Stimulated activated memory B cell treated with anti-CD40 and anti-IgM and Interleukin-4, amounts not matched to agents 10 μg/mL and 1 μg/mL and 100 μg/mL, for 72 hours (primary cell): Measurements from ENCODE around the gene OR51D1.

ENCODE experiments used
- ATAC-seq: fragments of 150-1000 bp; cut with Tn5 transposase; 2 replicates; pipeline ENCODE4 v1.10.0; 2021
- H3K27ac Mint-ChIP-seq: one replicate; pipeline ENCODE4 v1.8.0; 2022; ENCODE audit warnings: mild to moderate bottlenecking, mixed read lengths
- H3K27me3 Mint-ChIP-seq: one replicate; pipeline ENCODE4 v1.8.0; 2022; ENCODE audit warnings: mixed read lengths
- H3K36me3 Mint-ChIP-seq: one replicate; pipeline ENCODE4 v1.8.0; 2022; ENCODE audit warnings: mixed read lengths
- H3K4me1 Mint-ChIP-seq: one replicate; pipeline ENCODE4 v1.8.0; 2022; ENCODE audit warnings: mixed read lengths
- H3K4me3 Mint-ChIP-seq: one replicate; pipeline ENCODE4 v1.8.0; 2022; ENCODE audit warnings: mild to moderate bottlenecking, moderate library complexity, mixed read lengths
- H3K9me3 Mint-ChIP-seq: one replicate; pipeline ENCODE4 v1.8.0; 2022; ENCODE audit warnings: mixed read lengths

OR51D1 gene, protein sequence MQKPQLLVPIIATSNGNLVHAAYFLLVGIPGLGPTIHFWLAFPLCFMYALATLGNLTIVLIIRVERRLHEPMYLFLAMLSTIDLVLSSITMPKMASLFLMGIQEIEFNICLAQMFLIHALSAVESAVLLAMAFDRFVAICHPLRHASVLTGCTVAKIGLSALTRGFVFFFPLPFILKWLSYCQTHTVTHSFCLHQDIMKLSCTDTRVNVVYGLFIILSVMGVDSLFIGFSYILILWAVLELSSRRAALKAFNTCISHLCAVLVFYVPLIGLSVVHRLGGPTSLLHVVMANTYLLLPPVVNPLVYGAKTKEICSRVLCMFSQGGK

DNA sequence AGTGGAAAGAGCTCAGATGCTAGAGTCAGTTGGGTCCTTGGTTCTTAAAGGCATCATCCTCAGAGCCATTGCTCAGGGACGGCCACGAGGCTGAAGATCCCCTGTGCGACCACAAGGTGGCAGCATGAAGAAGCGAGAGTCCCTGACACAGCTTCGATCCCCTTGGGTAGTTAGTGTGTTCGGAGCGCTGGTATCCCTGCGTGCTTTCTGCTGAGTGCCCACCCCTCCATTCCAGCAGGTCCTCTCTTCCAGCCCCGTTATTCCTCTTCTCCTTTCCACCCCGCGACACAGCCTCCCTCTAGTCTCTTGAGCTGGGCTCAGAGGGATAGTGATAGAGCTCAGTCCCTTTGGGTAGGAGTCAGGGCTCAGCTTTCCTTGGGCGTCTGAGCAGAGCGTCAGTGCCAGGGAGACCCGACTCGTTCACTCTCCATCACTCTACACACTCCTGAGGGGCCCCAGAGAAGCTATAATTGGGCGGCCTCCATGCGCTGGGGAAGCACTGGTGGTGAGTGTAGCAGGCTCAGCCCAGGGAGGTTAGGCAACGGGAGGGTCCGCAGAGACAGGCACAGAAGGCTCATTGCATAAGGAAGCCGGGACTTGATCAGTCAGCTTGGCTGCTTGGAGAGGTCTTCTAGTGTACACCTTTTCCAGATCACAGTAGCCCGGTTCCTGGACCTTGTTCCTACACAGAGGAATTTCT, at the start of gene OR51D1:
Gene OR51D1, plus strand, starts transcription at position 516 of the 700 bp plus-strand sequence. CDS start 2,314 bp downstream, outside the sequence.
- no peaks in the 10 kb centered on the region for H3K9me3 Mint-ChIP-seq
- no peaks in the 10 kb centered on the region for H3K36me3 Mint-ChIP-seq
- H3K27ac Mint-ChIP-seq = no peak within 1 kb of the TSS
- H3K4me1 Mint-ChIP-seq = no peaks in the 10 kb centered on the region
- ATAC-seq = peak; percentile 79
- no peak within 1 kb of the TSS for H3K4me3 Mint-ChIP-seq
- H3K27me3 Mint-ChIP-seq = no peaks in the 10 kb centered on the region

GRCh38 chr11:4589017-4589416, 48.3 kb upstream of the OR51D1 start:
- no peaks in the 10 kb centered on the region for H3K4me1 Mint-ChIP-seq
- no peaks in the 10 kb centered on the region for H3K9me3 Mint-ChIP-seq
- no peaks in the 10 kb centered on the region for H3K36me3 Mint-ChIP-seq
- H3K4me3 Mint-ChIP-seq = no peak overlapping the region
- peaks cover 8% of the 10 kb centered on the region for H3K27me3 Mint-ChIP-seq
- no peak overlapping the region for H3K27ac Mint-ChIP-seq
- ATAC-seq = no peak

DNA sequence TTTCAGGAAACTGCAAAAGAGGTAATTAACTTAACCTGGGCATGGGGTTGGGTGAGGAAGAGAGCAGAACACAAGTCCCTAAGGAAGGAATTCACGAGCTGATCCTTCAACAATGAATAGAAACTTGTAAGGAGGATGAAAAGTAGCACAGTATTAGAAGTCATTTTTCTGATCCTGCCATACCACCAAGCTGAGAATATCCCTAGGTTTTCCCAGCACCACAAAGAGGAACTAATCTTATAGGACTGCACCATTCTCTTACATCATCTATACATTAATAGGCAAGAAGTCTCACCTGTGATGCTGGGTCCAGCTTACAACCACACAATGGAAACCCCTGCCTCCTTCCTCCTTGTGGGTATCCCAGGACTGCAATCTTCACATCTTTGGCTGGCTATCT, 43.5 kb upstream of the OR51D1 start, which contains the start of gene OR52I1:
Gene OR52I1, plus strand, starts transcription at position 301 of the 400 bp plus-strand sequence. Its CDS starts 0 bp downstream, at position 301.
- Mint-ChIP-seq H3K4me1 (no peaks in the 10 kb centered on the region), H3K27me3 (no peaks in the 10 kb centered on the region), H3K36me3 (peaks cover 25% of the 10 kb centered on the region), H3K4me3 (no peak within 1 kb of the TSS), H3K27ac (no peak within 1 kb of the TSS), H3K9me3 (no peaks in the 10 kb centered on the region)
- ATAC-seq = no peak

GRCh38 chr11:4605057-4605456, 32.2 kb upstream of the OR51D1 start:
- ATAC-seq = no peak
- H3K27ac Mint-ChIP-seq = no peak overlapping the region
- no peaks in the 10 kb centered on the region for H3K9me3 Mint-ChIP-seq
- H3K36me3 Mint-ChIP-seq = peaks cover 50% of the 10 kb centered on the region
- H3K27me3 Mint-ChIP-seq = no peaks in the 10 kb centered on the region
- no peak overlapping the region for H3K4me3 Mint-ChIP-seq
- H3K4me1 Mint-ChIP-seq = peaks cover 27% of the 10 kb centered on the region

GRCh38 chr11:4606231-4607015, 30.9 kb upstream of the OR51D1 start:
- H3K27me3 Mint-ChIP-seq = no peaks in the 10 kb centered on the region
- no peak for ATAC-seq
- no peaks in the 10 kb centered on the region for H3K9me3 Mint-ChIP-seq
- no peak overlapping the region for H3K27ac Mint-ChIP-seq
- peaks cover 34% of the 10 kb centered on the region for H3K4me1 Mint-ChIP-seq
- peaks cover 36% of the 10 kb centered on the region for H3K36me3 Mint-ChIP-seq
- peak overlapping the region; percentile 93 for H3K4me3 Mint-ChIP-seq

GRCh38 chr11:4607096-4607495, 30.2 kb upstream of the OR51D1 start:
- H3K27ac Mint-ChIP-seq = peak overlapping the region; percentile 91
- peaks cover 29% of the 10 kb centered on the region for H3K36me3 Mint-ChIP-seq
- H3K27me3 Mint-ChIP-seq = no peaks in the 10 kb centered on the region
- H3K4me1 Mint-ChIP-seq = peaks cover 34% of the 10 kb centered on the region
- no peak for ATAC-seq
- peak overlapping the region; percentile 93 for H3K4me3 Mint-ChIP-seq
- no peaks in the 10 kb centered on the region for H3K9me3 Mint-ChIP-seq

- H3K27me3 Mint-ChIP-seq = no peaks in the 10 kb centered on the region
- no peaks in the 10 kb centered on the region for H3K9me3 Mint-ChIP-seq
- H3K36me3 Mint-ChIP-seq = peaks cover 23% of the 10 kb centered on the region
- H3K27ac Mint-ChIP-seq = peak within 1 kb of the TSS; percentile 91
- ATAC-seq = peak; percentile 100
- H3K4me1 Mint-ChIP-seq = peaks cover 34% of the 10 kb centered on the region
- peak within 1 kb of the TSS; percentile 93 for H3K4me3 Mint-ChIP-seq
Measured at GRCh38 chr11:4607781-4608666, 29.3 kb upstream of the OR51D1 start, which contains the start of gene TRIM68. Gene TRIM68, minus strand, starts transcription at chr11:4608231. Its CDS starts 2,727 bp downstream, at chr11:4605504.

DNA sequence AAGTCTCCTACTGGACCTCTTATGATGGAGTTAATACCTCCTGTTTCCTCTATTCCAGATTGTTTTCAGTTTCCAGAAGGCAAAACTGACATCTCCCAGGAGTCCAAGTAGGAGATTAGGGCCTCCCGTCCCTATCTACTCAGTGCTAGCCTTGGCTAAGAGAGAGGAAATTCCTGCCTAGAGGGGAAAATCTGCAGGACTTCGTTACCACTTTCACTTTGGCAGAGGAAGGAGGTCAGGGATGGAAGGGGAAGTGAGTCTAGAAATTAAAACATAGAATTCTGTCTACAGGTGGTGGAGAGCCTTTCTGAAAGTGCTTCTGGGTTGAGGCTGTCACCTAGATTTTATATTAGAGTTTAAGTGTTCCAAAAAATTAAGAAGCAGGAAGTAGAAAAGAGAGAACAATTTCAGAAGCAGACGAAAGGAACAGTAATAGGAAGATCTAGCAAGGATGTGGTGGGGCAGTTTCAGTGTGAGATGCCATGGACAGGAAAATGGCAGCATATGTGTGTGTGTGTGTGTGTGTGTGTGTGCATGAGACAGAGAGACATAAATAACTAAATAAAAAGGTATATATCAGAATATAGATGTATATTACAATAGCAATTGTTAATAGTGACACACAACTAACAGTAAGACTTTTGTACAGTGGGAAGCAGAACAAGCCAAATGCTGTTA, 26.9 kb upstream of the OR51D1 start:
- peak overlapping the region; percentile 91 for H3K27ac Mint-ChIP-seq
- H3K4me3 Mint-ChIP-seq = peak overlapping the region; percentile 66

GRCh38 chr11:4611986-4612385, 25.3 kb upstream of the OR51D1 start:
- ATAC-seq = no peak
- no peak overlapping the region for H3K4me3 Mint-ChIP-seq
- peaks cover 16% of the 10 kb centered on the region for H3K27me3 Mint-ChIP-seq
- peaks cover 30% of the 10 kb centered on the region for H3K4me1 Mint-ChIP-seq
- no peak overlapping the region for H3K27ac Mint-ChIP-seq
- H3K36me3 Mint-ChIP-seq = peaks cover 5% of the 10 kb centered on the region
- H3K9me3 Mint-ChIP-seq = peaks cover 2% of the 10 kb centered on the region

More for the DNA sequence above, 26.9 kb upstream of the OR51D1 start:
- Mint-ChIP-seq H3K4me1 (peaks cover 34% of the 10 kb centered on the region), H3K36me3 (peaks cover under 1% of the 10 kb centered on the region), H3K27me3 (peaks cover 5% of the 10 kb centered on the region), H3K9me3 (no peaks in the 10 kb centered on the region)
- ATAC-seq = no peak

DNA sequence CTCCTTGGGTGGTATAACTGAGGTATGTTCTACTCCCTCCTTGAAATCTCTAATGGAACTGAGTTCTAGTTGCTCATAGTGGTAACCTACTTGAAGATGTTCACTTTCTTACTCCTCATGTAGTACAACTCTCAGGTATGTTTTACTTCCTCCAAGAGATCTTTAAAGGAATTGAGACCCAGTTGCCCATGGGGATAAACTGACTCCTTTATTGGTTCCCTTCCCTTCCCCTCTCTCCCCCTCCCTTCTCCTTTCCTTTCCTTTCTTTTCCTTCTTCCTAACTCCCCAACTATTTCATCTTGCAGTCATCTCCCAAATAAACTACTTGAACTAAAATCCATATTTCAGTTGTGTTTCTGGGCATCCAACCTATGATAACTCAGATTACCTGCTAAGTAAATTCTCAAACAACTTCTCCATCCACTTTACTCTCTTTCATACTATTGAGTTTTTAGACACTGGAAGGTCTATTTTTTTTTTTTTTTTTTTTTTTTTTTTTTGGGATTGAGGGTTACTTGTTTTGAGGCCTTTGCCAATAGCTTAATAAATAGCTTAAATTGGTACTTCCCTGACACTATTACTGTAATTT, 21.3 kb upstream of the OR51D1 start:
- Mint-ChIP-seq H3K9me3 (peaks cover 2% of the 10 kb centered on the region), H3K27ac (no peak overlapping the region), H3K27me3 (peaks cover 23% of the 10 kb centered on the region), H3K36me3 (peaks cover 5% of the 10 kb centered on the region), H3K4me1 (no peaks in the 10 kb centered on the region), H3K4me3 (no peak overlapping the region)
- no peak for ATAC-seq

- peaks cover 2% of the 10 kb centered on the region for H3K9me3 Mint-ChIP-seq
- peaks cover 5% of the 10 kb centered on the region for H3K36me3 Mint-ChIP-seq
- peaks cover 23% of the 10 kb centered on the region for H3K27me3 Mint-ChIP-seq
- H3K4me3 Mint-ChIP-seq = no peak overlapping the region
- no peaks in the 10 kb centered on the region for H3K4me1 Mint-ChIP-seq
- no peak for ATAC-seq
- no peak overlapping the region for H3K27ac Mint-ChIP-seq
Measured at GRCh38 chr11:4619514-4619913, 17.8 kb upstream of the OR51D1 start.

DNA sequence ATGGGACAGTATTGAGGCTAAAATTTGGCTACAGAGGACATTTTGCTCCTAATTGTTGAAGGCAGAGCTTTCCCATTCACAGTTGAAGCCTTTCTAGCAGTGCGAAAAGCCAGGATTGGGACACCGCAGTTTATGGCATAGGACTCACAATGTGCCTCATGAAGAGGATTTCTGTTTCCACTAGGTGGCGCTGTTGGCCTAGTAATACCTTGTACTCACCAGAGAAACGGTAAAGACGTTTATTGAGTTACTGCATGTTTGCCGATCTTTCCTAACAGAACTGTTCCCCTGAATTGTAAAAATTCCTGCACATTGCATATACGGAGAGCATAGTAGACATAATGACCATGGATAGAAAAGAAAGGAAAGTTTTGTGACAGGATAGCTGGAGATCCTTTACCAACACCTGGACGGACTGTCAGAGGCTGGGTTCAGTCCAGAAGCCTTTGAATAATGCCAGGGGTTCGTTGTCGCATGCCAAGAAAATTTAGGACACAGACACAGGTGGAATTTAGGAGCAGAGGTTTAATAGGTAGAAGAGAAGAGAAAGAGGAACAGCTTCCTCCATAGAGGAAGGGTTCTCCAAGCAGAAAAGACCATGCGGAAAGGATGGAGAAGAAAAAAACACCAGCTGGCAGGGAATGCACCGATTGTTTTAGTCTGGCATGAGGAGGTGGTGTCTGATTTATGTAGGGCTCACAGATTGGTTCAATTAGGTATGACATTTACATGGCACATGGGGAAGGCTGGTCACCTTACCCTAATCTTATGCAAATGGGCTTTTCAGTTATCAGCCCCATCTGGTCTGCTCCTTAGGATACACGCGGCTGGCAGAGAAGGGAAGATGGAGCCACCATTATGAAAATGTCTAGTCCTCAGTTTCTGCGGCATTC, 10.8 kb upstream of the OR51D1 start:
- no peak for ATAC-seq
- Mint-ChIP-seq H3K36me3 (peaks cover 7% of the 10 kb centered on the region), H3K4me3 (no peak overlapping the region), H3K27ac (no peak overlapping the region), H3K4me1 (no peaks in the 10 kb centered on the region), H3K27me3 (peaks cover 45% of the 10 kb centered on the region), H3K9me3 (peaks cover 6% of the 10 kb centered on the region)

DNA sequence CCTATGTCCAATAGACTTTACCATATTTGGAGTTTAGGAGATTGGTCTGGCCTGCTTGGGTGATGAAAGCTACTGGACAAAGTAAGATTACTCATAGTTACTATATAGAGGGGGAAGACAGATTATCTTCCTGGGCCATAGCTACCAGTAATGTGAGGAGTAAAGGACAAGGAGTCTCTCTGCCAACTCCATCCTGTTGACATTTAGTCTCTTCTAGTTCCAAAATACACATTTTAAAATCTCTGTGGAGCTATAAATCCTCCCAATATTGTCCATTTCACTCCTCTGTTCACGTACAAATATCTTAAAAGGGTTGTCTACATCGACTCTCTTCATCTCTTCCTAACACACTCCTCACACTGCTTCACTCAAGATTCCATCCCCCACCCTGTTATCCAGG, 1.1 kb upstream of the OR51D1 start:
- peaks cover under 1% of the 10 kb centered on the region for H3K27me3 Mint-ChIP-seq
- no peaks in the 10 kb centered on the region for H3K9me3 Mint-ChIP-seq
- no peak overlapping the region for H3K27ac Mint-ChIP-seq
- H3K4me1 Mint-ChIP-seq = no peaks in the 10 kb centered on the region
- no peaks in the 10 kb centered on the region for H3K36me3 Mint-ChIP-seq
- no peak for ATAC-seq
- no peak overlapping the region for H3K4me3 Mint-ChIP-seq
